SK-N-SH (cell line): ENCODE data around the gene TAF5L. TPM values are rescaled to one million over a fixed set of nuclear protein-coding genes. Genes with fewer than 3 reads are reported as not detected.

Experiments
- CTCF ChIA-PET: fragments of 300-600, 350-600 bp; formaldehyde crosslinking; extraction: SDS; loops from one replicate; lab custom pipeline; 2021; lab: Yijun Ruan, JAX
- POLR2A ChIA-PET: fragments of 350-600 bp; sonication (Branson Sonifier 250); formaldehyde crosslinking; extraction: SDS; loops from one replicate; lab custom pipeline; 2020; ENCODE audit warnings: antibody characterized with exemption, inconsistent platforms; lab: Yijun Ruan, JAX
- DNase-seq: peaks from one replicate; pipeline ENCODE4 v3.0.0; 2012
- H2AFZ ChIP-seq: fragments of 200-600 bp; sonication (generic); 2 replicates; pipeline ENCODE4 v1.8.1; 2016; ENCODE audit warnings: antibody characterized with exemption, mild to moderate bottlenecking, low read depth
- H3F3A ChIP-seq: fragments of 200-600 bp; sonication (generic); replicated peaks from 2 replicates; pipeline ENCODE3; 2016; ENCODE audit warnings: antibody characterized with exemption, mild to moderate bottlenecking; ENCODE audit not compliant: insufficient read depth
- H3K27ac ChIP-seq, 2 experiments: fragments of 200-500 bp in 1 of 2; fragments of 200-600 bp in 1 of 2; sonication (Bioruptor generic) in 1 of 2; sonication (generic), shearing (Covaris generic) in 1 of 2; 2 replicates each; pipeline versions ENCODE4 v1.5.1 to v1.6.1; 2014 to 2016; ENCODE audit warnings: low read depth in 2 of 2, inconsistent platforms in 1 of 2, low read length in 1 of 2, mild to moderate bottlenecking in 1 of 2, mixed read lengths in 1 of 2
- H3K27me3 ChIP-seq: fragments of 200-600 bp; sonication (generic), shearing (Covaris generic); 2 replicates; pipeline ENCODE4 v1.6.1; 2016; ENCODE audit warnings: mixed run types; ENCODE audit not compliant: insufficient read depth
- H3K36me3 ChIP-seq, 2 experiments: fragments of 200-500 bp in 1 of 2; fragments of 200-600 bp in 1 of 2; sonication (Bioruptor generic) in 1 of 2; sonication (generic) in 1 of 2; replicated peaks in 1 of 2; 2 replicates each; pipeline versions ENCODE3 to v1.5.1; 2014 to 2016; ENCODE audit warnings: low read length in 1 of 2, mild to moderate bottlenecking in 1 of 2; ENCODE audit not compliant: insufficient read depth in 2 of 2, control insufficient read depth in 1 of 2
- H3K4me1 ChIP-seq, 2 experiments: fragments of 200-500 bp in 1 of 2; fragments of 200-600 bp in 1 of 2; sonication (Bioruptor generic) in 1 of 2; sonication (generic), shearing (Covaris generic) in 1 of 2; 2 replicates each; pipeline versions ENCODE4 v1.5.1 to v1.6.1; 2014 to 2016; ENCODE audit warnings: low read depth in 1 of 2, low read length in 1 of 2, mixed run types in 1 of 2; ENCODE audit not compliant: insufficient read depth in 2 of 2, control insufficient read depth in 1 of 2
- H3K4me2 ChIP-seq: fragments of 200-600 bp; sonication (generic), shearing (Covaris generic); 2 replicates; pipeline ENCODE4 v1.6.1; 2017; ENCODE audit warnings: mixed run types
- H3K4me3 ChIP-seq, 2 experiments: fragments of 200-500 bp in 1 of 2; fragments of 200-600 bp in 1 of 2; sonication (Bioruptor generic) in 1 of 2; sonication (generic), shearing (Covaris generic) in 1 of 2; 2 replicates each; pipeline versions ENCODE4 v1.5.1 to v1.8.1; 2014 to 2016; ENCODE audit warnings: low read depth in 2 of 2, inconsistent platforms in 1 of 2, low read length in 1 of 2, mild to moderate bottlenecking in 1 of 2, mixed read lengths in 1 of 2, moderate library complexity in 1 of 2
- H3K79me2 ChIP-seq: fragments of 200-600 bp; sonication (generic); 2 replicates; pipeline ENCODE4 v1.8.1; 2017; ENCODE audit warnings: mild to moderate bottlenecking; ENCODE audit not compliant: insufficient read depth
- H3K9ac ChIP-seq: fragments of 200-600 bp; sonication (generic); 2 replicates; pipeline ENCODE4 v1.6.1; 2017; ENCODE audit warnings: mixed run types
- H3K9me2 ChIP-seq: fragments of 200-600 bp; sonication (generic); 2 replicates; pipeline ENCODE4 v1.6.1; 2017; ENCODE audit warnings: mixed run types
- H3K9me3 ChIP-seq: fragments of 200-600 bp; sonication (generic); 2 replicates; pipeline ENCODE4 v1.6.1; 2017; ENCODE audit warnings: mixed run types, mild to moderate bottlenecking, moderate library complexity
- H4K20me1 ChIP-seq: fragments of 200-600 bp; sonication (generic); 2 replicates; pipeline ENCODE4 v1.6.1; 2017; ENCODE audit warnings: mild to moderate bottlenecking, mixed run types; ENCODE audit not compliant: insufficient read depth
- CTCF ChIP-seq: fragments of 200-600 bp; sonication (generic); IDR thresholded peaks from 2 replicates; pipeline ENCODE4 v1.6.1; 2017; ENCODE audit warnings: antibody characterized with exemption, mild to moderate bottlenecking, moderate library complexity
- FOXJ3 ChIP-seq: sonication (generic); formaldehyde crosslinking; IDR thresholded peaks from 2 replicates; pipeline ENCODE4 v1.5.1; 2020; ENCODE audit warnings: mild to moderate bottlenecking, missing genetic modification reagents
- GABPA ChIP-seq: IDR thresholded peaks from 2 replicates; pipeline ENCODE4 v1.4.0; 2012; ENCODE audit warnings: low read depth, mild to moderate bottlenecking
- MAX ChIP-seq: IDR thresholded peaks from 2 replicates; pipeline ENCODE4 v1.4.0; 2012; ENCODE audit warnings: low read depth
- MEF2A ChIP-seq: IDR thresholded peaks from 2 replicates; pipeline ENCODE4 v1.4.0; 2012; ENCODE audit warnings: low read depth, borderline replicate concordance
- NRF1 ChIP-seq: IDR thresholded peaks from 2 replicates; pipeline ENCODE4 v1.6.1; 2012; ENCODE audit warnings: low read depth, mild to moderate bottlenecking, low read length
- REST ChIP-seq: IDR thresholded peaks from 2 replicates; pipeline ENCODE4 v1.6.1; 2012; ENCODE audit warnings: mild to moderate bottlenecking, low read depth, low read length, moderate library complexity
- RFX5 ChIP-seq: IDR thresholded peaks from 2 replicates; pipeline ENCODE4 v1.6.1; 2012; ENCODE audit warnings: mild to moderate bottlenecking, improper control_type of control experiment, low read length
- RXRA ChIP-seq: IDR thresholded peaks from 2 replicates; pipeline ENCODE4 v1.4.0; 2012; ENCODE audit warnings: low read depth, mild to moderate bottlenecking, borderline replicate concordance
- SIN3A ChIP-seq: IDR thresholded peaks from 2 replicates; pipeline ENCODE4 v1.6.1; 2012; ENCODE audit warnings: low read depth, mild to moderate bottlenecking, low read length, moderate library complexity, borderline replicate concordance
- SMC3 ChIP-seq: IDR thresholded peaks from 2 replicates; pipeline ENCODE4 v1.6.1; 2012; ENCODE audit warnings: low read depth, low read length, improper control_type of control experiment
- TAF1 ChIP-seq: IDR thresholded peaks from 2 replicates; pipeline ENCODE4 v1.6.1; 2012; ENCODE audit warnings: low read depth, mild to moderate bottlenecking, low read length, moderate library complexity, borderline replicate concordance
- TCF12 ChIP-seq: IDR thresholded peaks from 2 replicates; pipeline ENCODE4 v1.4.0; 2012
- USF1 ChIP-seq: IDR thresholded peaks from 2 replicates; pipeline ENCODE4 v1.4.0; 2012; ENCODE audit warnings: low read depth, borderline replicate concordance
- WGBS: methylation state at CpG from one replicate; pipeline ENCODE4 v1.1.6; 2017; ENCODE audit warnings: low lambda C conversion rate; 5-methylcytosine and 5-hydroxymethylcytosine counted together
- polyA plus RNA-seq, 3 experiments: library from polyadenylated mRNA; depleted of rRNA; stranded (reverse); fragments of >200 nt; gene quantifications; 2 replicates each; pipeline ENCODE4 v1.2.3, GENCODE V29; 2012

Gene TAF5L
- polyA plus RNA-seq, 1 of the 3 experiments (the other 2 are of a cell fraction) = 17.1 TPM

GRCh38 chr1:229648406-229648805 is 22.5 kb upstream of the TAF5L start:
- 97% methylated on average over 4 of the region's 4 CpGs for WGBS
- DNase-seq = no peak
- no peaks in the 10 kb centered on the region for H3K9me2 ChIP-seq
- no peak overlapping the region for H3K4me3 ChIP-seq
- no peaks in the 10 kb centered on the region for H3F3A ChIP-seq
- no peaks in the 10 kb centered on the region; a peak in 1 of 4 replicates for H3K4me1 ChIP-seq
- H3K27me3 ChIP-seq = no peaks in the 10 kb centered on the region
- no peaks in the 10 kb centered on the region for H4K20me1 ChIP-seq
- peaks cover 44 to 91% of the 10 kb centered on the region in 2 experiments for H3K36me3 ChIP-seq
- H3K9me3 ChIP-seq = no peaks in the 10 kb centered on the region
- CTCF ChIA-PET = interaction anchor here (3.4 kb wide), 1 partner anchor 12 kb away, joined by 21 read pairs; no protein-coding TSS in a partner anchor
- no peak overlapping the region for H3K27ac ChIP-seq
- H3K9ac ChIP-seq = no peak overlapping the region
- POLR2A ChIA-PET = no interaction called here
- peaks cover 5% of the 10 kb centered on the region; the same call in 1 of the 2 replicates for H3K79me2 ChIP-seq
- TF ChIP-seq CTCF (no peak), TCF12 (no peak), MEF2A (no peak), SIN3A (no peak), NRF1 (no peak), RFX5 (no peak), GABPA (no peak), USF1 (no peak), FOXJ3 (CRISPR knock-in tag) (no peak), SMC3 (no peak), REST (no peak), RXRA (no peak), MAX (no peak), TAF1 (no peak)
- TF ChIP-seq, all 33 proteins: peak for 0
- no peak overlapping the region for H2AFZ ChIP-seq
- H3K4me2 ChIP-seq = no peak overlapping the region
